Measurements from ENCODE around the gene SP140.
"Not testable (repeated sequence)": the region's sequence is repeated elsewhere in the genome, so short reads cannot be mapped to it uniquely, and the experiment has no call there.

Gene SP140

DNA sequence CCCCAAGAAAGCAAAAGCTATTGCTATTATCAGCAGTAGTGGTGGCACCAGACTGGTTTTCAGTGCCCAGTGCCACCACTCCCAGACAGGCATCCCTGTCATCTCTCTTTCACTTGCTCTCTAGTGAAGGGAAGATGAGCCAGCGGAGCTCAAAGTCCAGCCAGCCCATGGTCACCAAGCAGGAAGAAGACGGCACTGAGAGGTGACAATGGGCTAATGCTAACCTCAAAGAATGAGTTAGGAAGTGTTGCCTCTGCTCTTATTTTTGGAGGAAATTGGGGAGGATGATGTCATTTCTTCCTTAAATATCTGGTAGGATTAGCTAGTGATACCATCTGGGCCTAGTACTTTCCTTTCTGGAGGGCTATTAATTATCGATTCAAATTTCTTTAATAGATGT lies 1.7 kb downstream of the SP140 start:
- no peak for DNase-seq

DNA sequence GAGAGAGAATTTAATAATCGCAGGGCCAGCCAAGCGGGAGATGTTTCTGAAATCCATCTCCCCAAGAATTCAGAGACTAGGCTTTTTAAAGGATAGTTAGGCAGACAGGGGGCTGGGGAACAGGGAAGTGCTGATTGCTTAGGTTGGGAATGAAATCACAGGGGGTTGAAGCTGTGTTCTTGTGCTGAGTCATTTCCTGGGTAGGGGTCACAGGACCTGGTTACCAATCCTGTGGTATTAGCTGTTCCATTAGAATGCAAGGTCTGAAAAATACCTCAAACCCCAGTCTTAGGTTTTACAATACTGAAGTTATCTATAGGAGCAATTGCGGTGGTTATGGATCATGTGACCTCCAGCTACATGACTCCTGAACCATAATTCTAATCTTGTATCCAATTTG lies 4.6 kb downstream of the SP140 start:
- DNase-seq, result peak; percentile 74

GRCh38 chr2:230230496-230231200 lies 5.1 kb downstream of the SP140 start:
- peak; percentile 49 for DNase-seq

DNA sequence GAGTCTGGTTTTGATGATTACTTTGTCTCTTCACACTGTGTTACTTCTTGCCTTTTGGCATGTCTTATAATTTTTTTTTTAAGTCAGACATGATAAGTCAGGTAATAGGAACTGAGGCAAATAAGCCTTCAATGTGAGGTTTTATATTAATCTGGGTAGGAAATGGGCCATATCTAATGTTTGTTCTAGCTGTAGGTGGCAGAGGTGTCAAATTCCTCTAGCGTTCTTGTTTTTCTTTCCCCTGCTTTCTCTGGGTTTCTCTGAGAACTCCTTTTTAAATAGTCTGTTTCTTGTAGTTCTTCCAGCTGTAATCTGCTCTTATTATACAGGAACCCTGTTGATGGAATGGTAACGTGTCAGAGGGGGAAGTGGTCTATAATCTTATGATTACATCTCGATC lies 5.7 kb downstream of the SP140 start:
- DNase-seq, result no peak

- peak; percentile 44 for DNase-seq
These were observed 8.7 kb downstream of the SP140 start for GRCh38 chr2:230234122-230234722.

- peak; percentile 87 for DNase-seq
These were observed 9.3 kb downstream of the SP140 start for GRCh38 chr2:230234845-230235244.

DNA sequence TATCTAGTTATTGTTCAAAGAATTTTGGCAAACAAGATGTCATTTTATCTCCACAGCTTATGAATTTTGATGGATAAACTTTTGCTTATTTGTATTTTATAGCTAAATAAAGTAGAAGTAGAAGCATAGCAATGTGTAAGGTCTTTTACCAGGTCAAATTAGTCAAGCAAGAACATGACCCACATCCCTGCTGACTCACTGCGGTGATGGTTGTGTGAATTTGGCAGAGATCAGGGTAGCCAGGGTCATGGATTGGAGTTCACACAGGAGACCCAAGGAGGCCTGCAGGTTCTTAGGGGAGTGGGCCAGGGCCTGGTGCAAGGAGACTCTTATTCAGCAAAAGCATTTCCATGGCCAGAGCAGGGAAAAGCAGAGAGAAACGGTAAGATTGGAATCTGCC lies 18.7 kb downstream of the SP140 start:
- no peak for DNase-seq

DNA sequence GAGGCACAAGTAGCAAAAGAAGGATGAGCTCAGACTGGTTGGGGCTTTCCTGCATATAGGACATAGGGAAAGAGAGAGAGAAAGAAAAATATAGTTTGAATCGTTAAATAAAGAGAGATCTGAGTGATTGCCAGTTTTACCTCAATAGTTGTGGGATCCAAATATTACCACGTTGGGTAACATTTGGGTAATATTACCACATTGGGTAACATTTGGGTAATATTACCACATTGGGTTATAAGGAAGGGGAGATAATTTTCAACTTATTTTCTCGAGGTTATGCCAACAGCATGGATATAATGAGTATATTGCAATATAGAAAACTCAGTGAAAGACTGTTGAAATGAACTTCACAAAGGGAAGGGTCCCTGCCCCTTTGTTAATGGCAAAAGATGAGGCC lies 20.7 kb downstream of the SP140 start:
- DNase-seq, result no peak

GRCh38 chr2:230250231-230250630 lies 24.7 kb downstream of the SP140 start:
- DNase-seq, result no peak

DNA sequence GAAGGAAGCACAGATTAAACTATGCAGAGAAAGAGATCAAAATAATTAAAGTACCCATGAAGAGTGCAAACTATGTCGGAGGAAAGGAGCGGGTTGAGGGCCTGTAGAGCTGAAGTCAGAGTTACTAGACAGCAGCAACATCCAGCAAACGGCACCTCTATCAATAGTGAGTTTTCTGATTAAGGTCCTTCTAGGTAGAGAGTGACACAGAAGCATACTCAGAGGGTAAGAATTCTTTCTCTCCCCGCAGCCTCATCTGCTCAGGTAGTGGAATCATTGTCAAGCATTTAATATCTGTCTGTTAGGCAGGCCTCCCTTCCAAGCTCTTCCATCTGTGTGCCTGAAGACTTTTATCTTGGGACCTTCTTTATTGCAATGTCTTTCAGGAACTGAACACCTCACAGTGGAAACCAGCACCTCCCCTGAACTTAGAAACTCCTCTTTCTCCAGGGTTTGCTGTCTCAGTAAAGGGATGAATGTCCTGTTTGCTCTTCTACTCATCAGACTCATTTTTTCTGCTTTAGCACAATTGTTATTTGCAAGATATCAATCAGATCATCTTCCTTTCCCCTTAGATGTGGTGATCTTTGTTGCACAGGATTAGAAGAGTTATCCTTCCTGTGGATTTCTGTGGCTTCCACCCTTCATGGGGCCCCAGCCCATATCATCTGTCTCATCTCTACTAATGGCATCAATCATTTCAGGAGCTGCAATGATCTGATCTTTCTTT lies 28.8 kb downstream of the SP140 start:
- DNase-seq, result peak; percentile 86

GRCh38 chr2:230256733-230257332 lies 31.3 kb downstream of the SP140 start:
- peak; percentile 66 for DNase-seq

DNA sequence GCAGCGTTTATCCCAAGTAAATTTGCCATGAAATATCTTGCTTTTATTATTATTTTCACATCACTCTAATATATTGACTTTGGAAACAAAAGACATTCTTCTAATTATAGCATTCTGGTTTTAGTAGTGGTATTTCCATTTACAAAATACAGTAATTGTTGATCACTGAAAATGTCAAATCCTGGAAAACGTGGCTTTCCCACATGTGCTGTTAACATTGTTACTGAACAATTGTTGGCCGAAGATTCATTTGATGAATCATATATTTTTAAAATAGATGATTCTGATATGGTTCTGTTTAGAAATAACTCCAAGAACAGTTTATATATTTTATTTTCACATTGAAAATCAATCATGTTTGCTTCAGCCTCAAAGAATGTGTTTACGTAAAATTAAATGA lies 32.9 kb downstream of the SP140 start:
- no peak for DNase-seq

DNA sequence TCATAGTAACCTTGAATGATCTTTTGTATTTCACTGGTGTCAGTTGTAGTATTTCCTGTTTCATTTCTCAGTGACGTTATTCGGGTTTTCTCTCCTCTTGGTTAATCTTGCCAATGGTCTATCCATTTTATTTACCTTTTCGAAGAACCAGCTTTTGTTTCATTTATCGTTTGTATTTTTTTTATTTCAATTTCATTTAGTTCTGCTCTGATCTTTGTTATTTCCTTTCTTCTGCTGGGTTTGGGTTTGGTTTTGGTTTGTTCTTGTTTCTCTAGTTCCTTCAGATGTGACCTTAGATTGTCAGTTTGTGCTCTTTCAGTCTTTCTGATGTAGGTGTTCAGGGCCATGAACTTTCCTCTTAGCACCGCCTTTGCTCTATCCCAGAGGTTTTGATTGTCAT lies 36.7 kb downstream of the SP140 start:
- DNase-seq, result no peak

DNA sequence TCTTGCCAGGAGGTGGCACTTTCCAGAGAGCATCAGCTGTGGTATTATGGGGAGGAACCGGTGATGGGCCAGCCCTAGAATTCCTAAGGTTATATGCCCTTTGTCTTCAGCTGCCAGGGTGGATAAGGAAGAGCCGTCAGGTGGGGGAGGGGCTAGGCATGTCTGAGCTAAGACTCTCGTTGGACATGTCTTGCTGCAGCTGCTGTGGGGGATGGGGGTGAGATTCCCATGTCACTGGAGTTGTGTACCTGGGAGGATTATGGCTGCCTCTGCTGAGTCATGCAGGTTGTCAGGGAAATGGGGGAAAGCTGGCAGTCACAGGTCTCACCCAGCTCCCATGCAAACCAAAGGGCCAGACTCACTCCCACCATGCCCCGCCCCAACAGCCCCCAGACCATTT lies 39.4 kb downstream of the SP140 start:
- DNase-seq, result not testable (repeated sequence)

GRCh38 chr2:230266638-230267037 lies 41.1 kb downstream of the SP140 start:
- DNase-seq, result no peak

GRCh38 chr2:230267059-230267458 lies 41.5 kb downstream of the SP140 start:
- DNase-seq, result no peak

DNA sequence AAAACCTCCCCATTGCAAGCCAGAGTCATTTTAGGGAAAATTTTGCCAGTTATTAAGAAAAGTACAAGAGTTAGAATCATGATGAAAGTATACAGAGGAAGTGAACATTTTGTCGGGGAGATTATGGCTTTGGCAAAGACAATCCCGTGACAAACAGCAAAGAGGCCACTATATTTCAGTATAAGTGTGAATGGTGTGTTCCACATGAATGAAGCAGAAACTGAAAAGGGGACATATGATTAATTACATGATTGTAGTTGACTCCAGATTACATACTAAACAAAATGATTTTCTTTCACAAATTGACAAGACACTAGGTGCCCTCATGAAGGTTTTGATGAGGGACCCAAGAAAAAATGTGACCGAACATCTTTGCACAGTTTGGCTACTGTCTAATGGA lies 42.0 kb downstream of the SP140 start:
- DNase-seq, result peak; percentile 66

DNA sequence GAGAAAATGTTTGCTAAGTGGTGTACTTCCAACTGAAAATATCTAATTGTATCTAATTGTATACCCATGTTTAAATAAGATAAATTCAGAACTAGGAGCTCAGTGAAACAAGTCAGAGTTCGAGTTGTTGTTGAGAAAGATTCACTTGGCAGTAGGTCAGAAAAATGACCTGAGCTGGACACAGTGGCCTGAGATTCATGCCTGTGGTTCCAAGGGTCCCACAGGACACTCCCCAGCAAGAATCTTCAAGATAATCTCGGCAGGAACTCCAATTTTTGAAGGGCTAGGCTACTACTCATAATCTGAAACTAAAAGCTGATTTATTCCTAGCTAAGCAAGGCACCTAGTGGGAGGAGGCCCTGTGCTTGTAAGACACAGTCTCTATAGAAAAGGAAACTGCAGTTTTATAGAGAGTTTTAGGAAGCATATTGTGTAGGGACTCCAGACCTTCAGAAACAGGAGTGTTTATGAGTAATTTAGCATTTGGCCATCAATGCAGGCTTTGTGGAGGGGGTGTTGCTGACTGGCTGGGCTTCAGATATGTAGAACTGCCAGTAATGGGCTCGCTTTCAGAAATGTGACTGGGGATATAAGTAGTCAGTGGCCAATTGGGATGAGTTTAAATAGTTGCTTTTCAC lies 43.2 kb downstream of the SP140 start:
- peak; percentile 63 for DNase-seq

- DNase-seq, result peak; percentile 79
These were observed 44.2 kb downstream of the SP140 start for GRCh38 chr2:230269715-230270114.

DNA sequence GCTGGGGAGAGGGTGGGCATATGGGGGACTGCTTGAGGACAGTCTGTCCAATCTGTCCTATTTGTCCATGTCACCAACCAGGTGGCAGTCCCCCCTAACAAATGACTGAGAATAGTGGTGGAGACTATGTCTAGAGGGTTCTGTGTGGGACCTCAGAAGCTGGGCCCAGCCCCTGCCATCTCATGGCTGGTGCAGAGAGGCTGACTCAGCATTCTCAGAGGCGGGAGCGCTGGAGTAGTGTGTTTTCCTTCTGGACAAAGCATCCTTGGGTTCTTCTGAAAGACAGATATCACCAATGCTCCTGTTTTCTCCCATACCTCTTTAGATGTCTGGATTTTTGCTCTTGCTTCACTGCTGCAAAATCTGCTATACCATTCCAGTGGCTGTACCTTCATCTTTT lies 57.4 kb downstream of the SP140 start:
- no peak for DNase-seq

DNA sequence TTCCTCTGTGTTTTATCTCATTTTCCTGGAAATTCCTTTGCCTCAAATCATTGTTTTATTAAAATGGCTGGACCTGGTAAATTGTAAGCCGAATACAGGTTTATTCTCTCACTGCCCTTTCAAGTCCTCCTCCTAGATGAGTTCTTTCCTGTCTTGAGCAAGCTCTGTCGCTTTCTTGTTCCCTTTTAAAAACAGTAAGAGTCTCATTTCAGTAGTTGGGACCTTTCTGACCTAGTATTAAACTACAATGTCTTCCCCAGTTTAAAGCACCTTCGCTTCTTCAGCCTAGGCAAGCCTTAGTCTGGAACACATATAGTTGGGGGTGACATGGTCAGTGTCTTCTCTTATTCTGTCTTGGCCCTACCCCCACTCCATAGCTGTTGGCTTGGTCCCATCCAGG lies 60.5 kb downstream of the SP140 start:
- no peak for DNase-seq

DNA sequence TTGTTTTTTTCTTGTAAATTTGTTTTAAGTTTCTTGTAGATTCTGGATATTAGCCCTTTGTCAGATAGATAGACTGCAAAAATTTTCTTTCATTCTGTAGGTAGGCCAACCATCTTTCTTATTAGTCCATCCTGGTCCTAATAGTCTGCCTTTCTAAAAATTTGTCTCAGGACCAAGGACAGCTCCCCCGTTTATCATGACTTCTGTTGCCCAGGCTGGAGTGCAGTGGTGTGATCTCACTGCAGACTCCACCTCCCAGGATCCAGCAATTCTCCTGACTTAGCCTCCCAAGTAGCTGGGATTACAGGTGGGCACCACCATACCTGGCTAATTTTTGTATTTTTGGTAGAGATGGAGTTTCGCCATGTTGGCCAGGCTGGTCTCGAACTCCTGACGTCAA lies 63.8 kb downstream of the SP140 start:
- not testable (repeated sequence) for DNase-seq

- DNase-seq, result no peak
These were observed 69.7 kb downstream of the SP140 start for GRCh38 chr2:230295192-230295591.

All from activated CD4-positive, alpha-beta T cell treated with anti-CD3 and anti-CD28 coated beads, Interleukin-2, amount 50 U/mL, for 16 hours (primary cell).